Left kidney (tissue), 8 donors: Measurements from ENCODE around the gene USP36. TPM values are rescaled to one million over a fixed set of nuclear protein-coding genes. Genes with fewer than 3 reads are reported as not detected.
"Not testable (repeated sequence)": the region's sequence is repeated elsewhere in the genome, so short reads cannot be mapped to it uniquely, and the experiment has no call there.

Experiments used
- DNase-seq: peaks from one replicate; pipeline ENCODE4 v3.0.0-alpha.2; 2013
- long read RNA-seq, 8 donors: transcript quantifications; one replicate each; lab custom pipeline, GENCODE V29; 2026
- polyA plus RNA-seq: library from polyadenylated mRNA; unstranded; fragments of 120-200 nt; gene quantifications from one replicate; pipeline ENCODE4 v1.2.1, GENCODE V29; 2013; ENCODE audit not compliant: insufficient read length

Gene USP36
- polyA plus RNA-seq, result 54.8 TPM
- long read RNA-seq, donor 1, result 0 reads
- long read RNA-seq, donor 2, partial matches to known transcripts, result 0 of 2 reads
- long read RNA-seq, donor 2, other reads (novel, unspliced or antisense), result 0 of 2 reads
- long read RNA-seq, donor 3, partial matches to known transcripts, result 0 of 1 reads
- long read RNA-seq, donor 3, other reads (novel, unspliced or antisense), result 0 of 1 reads
- long read RNA-seq, donor 4, result 0 reads
- long read RNA-seq, donor 5, partial matches to known transcripts, result 0 of 2 reads
- long read RNA-seq, donor 5, other reads (novel, unspliced or antisense), result 0 of 2 reads
- long read RNA-seq, donor 6, partial matches to known transcripts, result 5 of 8 reads
- long read RNA-seq, donor 6, other reads (novel, unspliced or antisense), result 0 of 8 reads
- long read RNA-seq, donor 7, partial matches to known transcripts, result 0 of 5 reads
- long read RNA-seq, donor 7, other reads (novel, unspliced or antisense), result 0 of 5 reads
- long read RNA-seq, donor 8, partial matches to known transcripts, result 0 of 1 reads
- long read RNA-seq, donor 8, other reads (novel, unspliced or antisense), result 0 of 1 reads

- peak; percentile 99 for DNase-seq
Measured at GRCh38 chr17:78840780-78841611, at the start of gene USP36. Gene USP36 (minus strand): TSS chr17:78840814. CDS start chr17:78836363, 4,451 bp downstream.

- not testable (repeated sequence) for DNase-seq
Measured at GRCh38 chr17:78890096-78890495, 49.5 kb upstream of the USP36 start.

GRCh38 chr17:78889531-78889930, 48.9 kb upstream of the USP36 start:
- DNase-seq, result no peak

GRCh38 chr17:78888941-78889518, 48.4 kb upstream of the USP36 start:
- DNase-seq, result no peak

GRCh38 chr17:78886954-78887353, 46.3 kb upstream of the USP36 start:
- no peak for DNase-seq

- no peak for DNase-seq
Measured at GRCh38 chr17:78885956-78886355, 45.3 kb upstream of the USP36 start.

- DNase-seq, result no peak
Measured at GRCh38 chr17:78884876-78885667, 44.5 kb upstream of the USP36 start.

GRCh38 chr17:78884148-78884825, 43.7 kb upstream of the USP36 start:
- DNase-seq, result no peak

GRCh38 chr17:78883533-78884131, 43.0 kb upstream of the USP36 start:
- DNase-seq, result no peak

- no peak for DNase-seq
Measured at GRCh38 chr17:78883089-78883532, 42.5 kb upstream of the USP36 start.

GRCh38 chr17:78882540-78883088, 42.0 kb upstream of the USP36 start:
- no peak for DNase-seq

- DNase-seq, result peak; percentile 64
Measured at GRCh38 chr17:78879635-78880186, 39.1 kb upstream of the USP36 start.

- DNase-seq, result no peak
Measured at GRCh38 chr17:78878871-78879527, 38.4 kb upstream of the USP36 start.

- no peak for DNase-seq
Measured at GRCh38 chr17:78878261-78878660, 37.6 kb upstream of the USP36 start.

- DNase-seq, result not testable (repeated sequence)
Measured at GRCh38 chr17:78876954-78877517, 36.4 kb upstream of the USP36 start.

GRCh38 chr17:78876094-78876597, 35.5 kb upstream of the USP36 start:
- DNase-seq, result no peak

GRCh38 chr17:78875363-78876093, 34.9 kb upstream of the USP36 start:
- peak; percentile 52 for DNase-seq
